ENCODE measurements around the gene GABRB3.

- no peak for TF ChIP-seq EZH2 (IDR thresholded peaks at IDR 0.05; ENCODE audit: borderline replicate concordance, insufficient read depth, low read depth, low read length, poor library complexity, severe bottlenecking)
- TF ChIP-seq CTCF (IDR thresholded peaks at IDR 0.05): no peak
Measured at GRCh38 chr15:26744894-26745293, 28.0 kb downstream of the GABRB3 start.

Measured in B cell (primary cell).